ENCODE data around the gene NEU1.

DNA sequence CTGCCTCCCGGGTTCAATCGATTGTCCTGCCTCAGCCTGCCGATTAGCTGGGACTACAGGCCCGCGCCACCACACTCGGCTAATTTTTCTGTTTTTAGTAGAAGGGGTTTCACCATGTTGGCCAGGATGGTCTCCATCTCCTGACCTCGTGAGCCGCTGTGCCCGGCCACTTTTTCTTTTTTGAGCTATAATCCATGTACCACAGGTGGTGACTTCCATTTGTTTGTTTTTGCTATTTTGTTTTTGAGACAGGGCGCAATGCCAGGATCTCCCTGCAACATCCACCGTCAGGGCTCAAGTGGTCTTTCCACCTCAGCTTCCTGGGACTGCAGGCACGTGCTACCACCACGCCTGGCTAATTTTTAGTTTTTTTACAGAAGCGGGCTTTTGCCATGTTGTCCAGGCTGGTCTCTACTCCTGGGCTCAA is 26.6 kb downstream of the NEU1 start:
- TF ChIP-seq CTCF (IDR thresholded peaks at IDR 0.05) (no peak), CBFB (CRISPR knock-in tag; IDR thresholded peaks at IDR 0.05; ENCODE audit: low read depth) (no peak), ZBTB43 (CRISPR knock-in tag; IDR thresholded peaks at IDR 0.05) (no peak), SP1 (CRISPR knock-in tag; conservative IDR thresholded peaks at IDR 0.05) (no peak)
